CD14-positive monocyte (primary cell): ENCODE data around the gene CIITA. TPM values are rescaled to one million over a fixed set of nuclear protein-coding genes. Genes with fewer than 3 reads are reported as not detected.
A peak's percentile ranks its signal among the peaks of the same experiment; 100 is the strongest.

Source experiments
- DNase-seq, 3 donors: peaks; one replicate each; pipeline ENCODE4 v3.0.0-alpha.2; 2011 to 2022
- H2AFZ ChIP-seq: 2 replicates; pipeline ENCODE4 v1.6.0; 2012; ENCODE audit warnings: mild to moderate bottlenecking, low read depth, low read length, inconsistent platforms; ENCODE audit not compliant: insufficient read depth, poor library complexity, severe bottlenecking
- H3K27ac ChIP-seq, 2 donors: 1 replicate in 1 of 2; 2 replicates in 1 of 2; pipeline ENCODE4 v1.5.1; 2012 to 2013; ENCODE audit warnings: low read length in 2 of 2, control low read depth in 1 of 2, inconsistent platforms in 1 of 2, low read depth in 1 of 2, mild to moderate bottlenecking in 1 of 2
- H3K27me3 ChIP-seq, 2 donors: one replicate each; pipeline versions ENCODE4 v1.6.0 to v1.6.1; 2011 to 2013; ENCODE audit warnings: low read length in 2 of 2; ENCODE audit not compliant: control insufficient read depth in 2 of 2, insufficient read depth in 2 of 2
- H3K36me3 ChIP-seq, 2 donors: replicated peaks in 1 of 2; 1 replicate in 1 of 2; 2 replicates in 1 of 2; pipeline versions ENCODE4 v1.5.1 to v1.6.1; 2012 to 2013; ENCODE audit warnings: low read length in 2 of 2, control low read depth in 1 of 2, inconsistent platforms in 1 of 2, mild to moderate bottlenecking in 1 of 2; ENCODE audit not compliant: insufficient read depth in 2 of 2, control insufficient read depth in 1 of 2
- H3K4me1 ChIP-seq, 2 donors: 1 replicate in 1 of 2; 2 replicates in 1 of 2; pipeline versions ENCODE4 v1.5.1 to v1.6.1; 2012 to 2013; ENCODE audit warnings: low read length in 2 of 2, control low read depth in 1 of 2, inconsistent platforms in 1 of 2, mild to moderate bottlenecking in 1 of 2, moderate library complexity in 1 of 2; ENCODE audit not compliant: insufficient read depth in 2 of 2, control insufficient read depth in 1 of 2
- H3K4me2 ChIP-seq: replicated peaks from 2 replicates; pipeline ENCODE3; 2012; ENCODE audit warnings: low read length, moderate library complexity, mild to moderate bottlenecking; ENCODE audit not compliant: poor library complexity, severe bottlenecking; ENCODE audit errors: extremely low read depth
- H3K4me3 ChIP-seq, 3 experiments: fragments of 200-600 bp in 1 of 3; sonication (generic) in 1 of 3; replicated peaks in 1 of 3; 1 replicate in 2 of 3; 2 replicates in 1 of 3; pipeline ENCODE4 v1.5.1; 2011 to 2013; ENCODE audit warnings: low read length in 3 of 3, mild to moderate bottlenecking in 3 of 3, control low read depth in 2 of 3, low read depth in 2 of 3, inconsistent platforms in 1 of 3, moderate library complexity in 1 of 3
- H3K79me2 ChIP-seq: 2 replicates; pipeline ENCODE4 v1.6.0; 2012; ENCODE audit warnings: mild to moderate bottlenecking, control low read depth, inconsistent platforms, low read length, moderate library complexity; ENCODE audit not compliant: insufficient read depth
- H3K9ac ChIP-seq: 2 replicates; pipeline ENCODE4 v1.6.0; 2017; ENCODE audit warnings: low read length, mild to moderate bottlenecking; ENCODE audit not compliant: insufficient read depth, poor library complexity, severe bottlenecking
- H3K9me3 ChIP-seq, 2 donors: replicated peaks in 1 of 2; 1 replicate in 1 of 2; 2 replicates in 1 of 2; pipeline versions ENCODE4 v1.5.1 to v1.6.1; 2012 to 2013; ENCODE audit warnings: low read length in 2 of 2, control low read depth in 1 of 2; ENCODE audit not compliant: control insufficient read depth in 1 of 2, insufficient read depth in 1 of 2
- H4K20me1 ChIP-seq: 2 replicates; pipeline ENCODE4 v1.6.0; 2012; ENCODE audit warnings: mild to moderate bottlenecking, low read length, control low read depth, moderate library complexity; ENCODE audit not compliant: insufficient read depth
- H3K27ac Mint-ChIP-seq, 7 donors: one replicate each; pipeline ENCODE4 v1.8.0; 2020; ENCODE audit warnings: mild to moderate bottlenecking in 7 of 7, mixed read lengths in 7 of 7, moderate library complexity in 6 of 7, inconsistent platforms in 2 of 7
- H3K27me3 Mint-ChIP-seq, 3 donors: one replicate each; pipeline ENCODE4 v1.8.0; 2021 to 2022; ENCODE audit warnings: low read depth in 3 of 3, mild to moderate bottlenecking in 3 of 3, mixed read lengths in 3 of 3, moderate library complexity in 3 of 3, inconsistent platforms in 1 of 3
- H3K36me3 Mint-ChIP-seq, 2 donors: one replicate each; pipeline ENCODE4 v1.8.0; 2020; ENCODE audit warnings: mixed read lengths in 2 of 2, inconsistent platforms in 1 of 2, mild to moderate bottlenecking in 1 of 2
- H3K4me1 Mint-ChIP-seq: one replicate; pipeline ENCODE4 v1.8.0; 2020; ENCODE audit warnings: mild to moderate bottlenecking, mixed read lengths
- H3K4me3 Mint-ChIP-seq, 2 donors: one replicate each; pipeline ENCODE4 v1.8.0; 2020; ENCODE audit warnings: mild to moderate bottlenecking in 2 of 2, mixed read lengths in 2 of 2, moderate library complexity in 1 of 2
- H3K9me3 Mint-ChIP-seq, 7 donors: one replicate each; pipeline ENCODE4 v1.8.0; 2020 to 2022; ENCODE audit warnings: mixed read lengths in 7 of 7, mild to moderate bottlenecking in 6 of 7, moderate library complexity in 6 of 7, inconsistent platforms in 2 of 7
- CTCF ChIP-seq: fragments of 200-600 bp; IDR thresholded peaks from one replicate; pipeline ENCODE4 v1.8.0; 2022; ENCODE audit warnings: antibody characterized with exemption, mild to moderate bottlenecking
- WGBS: methylation state at CpG from one replicate; pipeline ENCODE4 v1.1.5; 2013; ENCODE audit warnings: missing lambda C conversion rate; ENCODE audit not compliant: insufficient coverage; 5-methylcytosine and 5-hydroxymethylcytosine counted together
- intact Hi-C, 2 donors: fragments of 100-400 bp; cut with micrococcal nuclease; formaldehyde crosslinking; loops; one replicate each; pipeline versions ENCODE4 v1.15.0 to v1.15.1; 2023
- polyA plus RNA-seq, 3 donors: library from polyadenylated mRNA; depleted of rRNA in 1 of 3; unstranded in 2 of 3; stranded (reverse) in 1 of 3; fragments of 300-500 nt in 2 of 3; fragments of >200 nt in 1 of 3; fragmentation: Illumina TruSeq in 2 of 3; gene quantifications; 1 replicate in 2 of 3; 2 replicates in 1 of 3; pipeline ENCODE4 v1.2.3, GENCODE V29; 2012 to 2021

CIITA gene
- polyA plus RNA-seq, 3 donors, result 15.6 to 178 (median 22.1) TPM

- Mint-ChIP-seq H3K27ac (peak overlapping the region in 1 of 7 donors; percentile 19), H3K9me3 (peaks cover 0 to 2% (median 0%) of the 10 kb centered on the region in 7 donors), H3K4me1 (peaks cover 49% of the 10 kb centered on the region), H3K36me3 (peaks cover 5 to 8% of the 10 kb centered on the region in 2 donors), H3K4me3 (no peak overlapping the region), H3K27me3 (peaks cover 1 to 6% (median 4%) of the 10 kb centered on the region in 3 donors)
- H4K20me1 ChIP-seq, result peaks cover 69% of the 10 kb centered on the region
- intact Hi-C loops, result loop anchor here (10.0 kb wide), 2 partner anchors 202 to 968 kb away; partner anchors contain the start of genes GSPT1 (in 1 of the 2) and NUBP1 (in 1 of the 2)
- DNase-seq, result no peak
- no peak overlapping the region for H3K4me2 ChIP-seq
- peaks cover 38 to 53% of the 10 kb centered on the region in 2 donors for H3K4me1 ChIP-seq
- TF ChIP-seq CTCF, result no peak
- no peak overlapping the region for H2AFZ ChIP-seq
- 70% methylated on average over 2 of the region's 5 CpGs for WGBS
- no peak overlapping the region for H3K9ac ChIP-seq
- H3K36me3 ChIP-seq, result no peaks in the 10 kb centered on the region
- H3K27ac ChIP-seq, result no peak overlapping the region
- H3K27me3 ChIP-seq, result no peaks in the 10 kb centered on the region
- H3K4me3 ChIP-seq, result no peak overlapping the region
- H3K9me3 ChIP-seq, result no peaks in the 10 kb centered on the region
- H3K79me2 ChIP-seq, result peaks cover 58% of the 10 kb centered on the region
These were observed 69.3 kb downstream of the CIITA start for GRCh38 chr16:10946308-10946707.

GRCh38 chr16:10947211-10947787 lies 70.3 kb downstream of the CIITA start:
- peaks cover 57% of the 10 kb centered on the region for H3K79me2 ChIP-seq

More at GRCh38 chr16:10947211-10947787, 70.3 kb downstream of the CIITA start:
- H3K9me3 Mint-ChIP-seq, result no peaks in the 10 kb centered on the region
- H3K9ac ChIP-seq, result no peak overlapping the region
- intact Hi-C loops, result loop anchor here (10.0 kb wide), 2 partner anchors 202 to 968 kb away; partner anchors contain the start of genes GSPT1 (in 1 of the 2) and NUBP1 (in 1 of the 2)
- H3K36me3 ChIP-seq, result no peaks in the 10 kb centered on the region
- H3K27ac ChIP-seq, result no peak overlapping the region
- no peak for TF ChIP-seq CTCF
- peaks cover 5 to 8% of the 10 kb centered on the region in 2 donors for H3K36me3 Mint-ChIP-seq
- no peaks in the 10 kb centered on the region for H3K9me3 ChIP-seq
- 98% methylated on average over 5 of the region's 10 CpGs for WGBS
- peaks cover 35 to 46% of the 10 kb centered on the region in 2 donors for H3K4me1 ChIP-seq
- no peak overlapping the region for H3K4me3 ChIP-seq
- no peak overlapping the region for H3K4me3 Mint-ChIP-seq
- peaks cover 76% of the 10 kb centered on the region for H4K20me1 ChIP-seq
- no peak overlapping the region for H3K4me2 ChIP-seq
- peaks cover 45% of the 10 kb centered on the region for H3K4me1 Mint-ChIP-seq
- no peak overlapping the region for H2AFZ ChIP-seq
- H3K27me3 Mint-ChIP-seq, result peaks cover 0 to 1% (median 1%) of the 10 kb centered on the region in 3 donors
- H3K27me3 ChIP-seq, result no peaks in the 10 kb centered on the region
- DNase-seq, result no peak
- H3K27ac Mint-ChIP-seq, result peak overlapping the region in 1 of 7 donors; percentile 4
